HEK293T (cell line): ENCODE results near the gene TRIM41.

ENCODE experiments used
- CTBP1 ChIP-seq: fragments of 450-650 bp; IDR thresholded peaks from 2 replicates; pipeline ENCODE4 v1.6.1; 2016; ENCODE audit warnings: borderline replicate concordance
- ELF4 ChIP-seq: fragments of 450-650 bp; IDR thresholded peaks from 2 replicates; pipeline ENCODE4 v1.6.1; 2017; ENCODE audit warnings: antibody characterized with exemption
- HDGF ChIP-seq: fragments of 450-650 bp; IDR thresholded peaks from 2 replicates; pipeline ENCODE4 v1.6.1; 2017; ENCODE audit warnings: antibody characterized with exemption, borderline replicate concordance
- SP1 ChIP-seq: fragments of 450-650 bp; IDR thresholded peaks from 2 replicates; pipeline ENCODE4 v1.6.1; 2017

GRCh38 chr5:181198106-181198685 is 24.9 kb upstream of the TRIM41 start:
- TF ChIP-seq HDGF (no peak), ELF4 (no peak), SP1 (no peak), CTBP1 (no peak)
